GM19438 (cell line): ENCODE data around the gene SSBP3.
A peak's percentile ranks its signal among the peaks of the same experiment; 100 is the strongest.

Source experiments
- ATAC-seq: cut with Tn5 transposase; IDR thresholded peaks from one replicate; pipeline ENCODE4 v1.9.1; 2021; ENCODE audit warnings: low read depth; ENCODE audit not compliant: unreplicated experiment

Gene SSBP3

GRCh38 chr1:54199765-54200518 lies 206.3 kb downstream of the SSBP3 start, which contains the start of the genes CYB5RL and MRPL37:
CYB5RL (minus strand) TSS chr1:54200030; CDS start chr1:54195616, 4,414 bp downstream.
MRPL37 (plus strand) TSS chr1:54200167; CDS start chr1:54200244, 77 bp downstream.
- peak; percentile 99 for ATAC-seq

- no peak for ATAC-seq
Observed at GRCh38 chr1:54199151-54199764, 206.9 kb downstream of the SSBP3 start.

DNA sequence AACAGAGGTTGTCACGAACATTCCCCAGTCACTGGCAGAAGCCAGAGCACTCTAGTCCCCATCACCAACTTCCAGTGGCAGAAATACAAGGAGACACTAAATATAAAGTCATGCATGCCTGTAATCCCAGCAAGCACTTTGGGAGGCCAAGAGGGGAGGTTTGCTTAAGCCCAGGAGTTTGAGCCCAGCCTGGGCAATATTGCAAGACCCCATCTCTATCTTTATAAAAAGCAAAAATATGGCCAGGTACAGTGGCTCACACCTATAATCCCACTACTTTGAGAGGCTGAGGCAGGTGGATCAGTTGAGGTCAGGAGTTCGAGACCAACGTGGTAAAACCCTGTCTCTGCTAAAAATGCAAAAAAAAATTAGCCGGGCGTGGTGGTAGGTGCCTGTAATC lies 212.7 kb downstream of the SSBP3 start:
- no peak for ATAC-seq

GRCh38 chr1:54191525-54191924 lies 214.7 kb downstream of the SSBP3 start:
- ATAC-seq, result no peak

GRCh38 chr1:54190526-54190925 lies 215.7 kb downstream of the SSBP3 start:
- no peak for ATAC-seq

- no peak for ATAC-seq
Observed at GRCh38 chr1:54188291-54188690, 217.9 kb downstream of the SSBP3 start.

- ATAC-seq, result no peak
Observed at GRCh38 chr1:54186056-54186455, 220.1 kb downstream of the SSBP3 start.

DNA sequence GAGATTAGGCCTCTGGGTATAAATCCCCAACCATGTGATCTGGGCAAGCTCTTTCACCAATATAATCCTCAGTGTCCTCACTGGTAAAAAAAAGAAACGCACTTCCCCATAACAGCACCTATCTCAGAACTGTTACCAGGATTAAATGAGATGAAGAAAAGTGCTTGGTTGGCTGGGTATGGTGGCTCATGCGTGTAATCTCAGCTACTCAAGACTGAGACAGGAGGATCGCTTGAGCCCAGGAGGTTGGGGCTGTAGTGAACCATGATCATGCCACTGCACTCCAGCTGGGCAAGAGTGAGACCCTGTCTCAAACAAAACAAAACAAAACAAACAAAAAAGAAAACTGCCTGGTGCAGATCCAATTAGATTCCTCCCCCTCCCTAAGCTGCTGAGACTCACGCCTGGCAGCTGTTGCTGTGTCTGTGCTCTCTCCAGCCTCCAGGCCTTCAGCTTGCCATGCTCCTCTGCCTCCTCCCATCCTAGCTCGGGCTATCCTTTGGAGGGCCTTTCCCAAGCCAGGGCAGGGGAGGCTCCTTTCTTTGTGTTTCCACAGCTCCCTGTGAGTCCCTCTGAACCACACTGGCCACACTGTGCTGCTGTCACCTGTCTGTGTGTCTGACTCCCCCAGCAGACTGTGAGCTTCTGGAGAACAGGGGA lies 225.4 kb downstream of the SSBP3 start:
- ATAC-seq, result no peak

GRCh38 chr1:54178296-54179070 lies 227.7 kb downstream of the SSBP3 start:
- ATAC-seq, result no peak

- no peak for ATAC-seq
Observed at GRCh38 chr1:54177726-54178125, 228.5 kb downstream of the SSBP3 start.

- no peak for ATAC-seq
Observed at GRCh38 chr1:54176621-54177327, 229.4 kb downstream of the SSBP3 start.
